GM20431 (cell line): ENCODE data around the gene OCRL.

Experiments used
- in situ Hi-C: fragments of 300-500 bp; cut with MseI, MboI; formaldehyde crosslinking; loops from one replicate; pipeline ENCODE4 v1.15.0; 2020; ENCODE audit warnings: low sequenced_read_pairs; ENCODE audit not compliant: unreplicated experiment

The OCRL gene

GRCh38 chrX:129577473-129577872, 37.4 kb downstream of the OCRL start:
- in situ Hi-C loops: no loop called here

- in situ Hi-C loops: no loop called here
Measured at GRCh38 chrX:129577877-129578276, 37.8 kb downstream of the OCRL start.

- in situ Hi-C loops: no loop called here
Measured at GRCh38 chrX:129581904-129582303, 41.8 kb downstream of the OCRL start.

- in situ Hi-C loops: no loop called here
Measured at GRCh38 chrX:129585167-129585566, 45.1 kb downstream of the OCRL start.

GRCh38 chrX:129585691-129586090, 45.6 kb downstream of the OCRL start:
- in situ Hi-C loops: no loop called here

GRCh38 chrX:129586446-129586845, 46.4 kb downstream of the OCRL start:
- in situ Hi-C loops: no loop called here

GRCh38 chrX:129590596-129590995, 50.5 kb downstream of the OCRL start:
- in situ Hi-C loops: no loop called here

- in situ Hi-C loops: no loop called here
Measured at GRCh38 chrX:129593137-129593536, 53.1 kb downstream of the OCRL start.

- in situ Hi-C loops: no loop called here
Measured at GRCh38 chrX:129594781-129595180, 54.7 kb downstream of the OCRL start.

- in situ Hi-C loops: no loop called here
Measured at GRCh38 chrX:129596077-129596476, 56.0 kb downstream of the OCRL start.

GRCh38 chrX:129597905-129598304, 57.8 kb downstream of the OCRL start:
- in situ Hi-C loops: no loop called here

GRCh38 chrX:129599499-129599898, 59.4 kb downstream of the OCRL start:
- in situ Hi-C loops: no loop called here

- in situ Hi-C loops: loop anchor here (25.0 kb wide), 1 partner anchor 437 kb away; no protein-coding TSS in a partner anchor
Measured at GRCh38 chrX:129599996-129600395, 59.9 kb downstream of the OCRL start.

GRCh38 chrX:129600981-129601424, 60.9 kb downstream of the OCRL start:
- in situ Hi-C loops: loop anchor here (25.0 kb wide), 1 partner anchor 436 kb away; no protein-coding TSS in a partner anchor

- in situ Hi-C loops: loop anchor here (25.0 kb wide), 1 partner anchor 430 kb away; no protein-coding TSS in a partner anchor
Measured at GRCh38 chrX:129606918-129607317, 66.9 kb downstream of the OCRL start.

GRCh38 chrX:129608496-129608895, 68.4 kb downstream of the OCRL start:
- in situ Hi-C loops: loop anchor here (25.0 kb wide), 1 partner anchor 429 kb away; no protein-coding TSS in a partner anchor

- in situ Hi-C loops: loop anchor here (25.0 kb wide), 1 partner anchor 428 kb away; no protein-coding TSS in a partner anchor
Measured at GRCh38 chrX:129609395-129609794, 69.3 kb downstream of the OCRL start.

GRCh38 chrX:129612396-129612795, 72.3 kb downstream of the OCRL start:
- in situ Hi-C loops: loop anchor here (25.0 kb wide), 1 partner anchor 425 kb away; no protein-coding TSS in a partner anchor

- in situ Hi-C loops: loop anchor here (25.0 kb wide), 1 partner anchor 424 kb away; no protein-coding TSS in a partner anchor
Measured at GRCh38 chrX:129613596-129613995, 73.5 kb downstream of the OCRL start.

- in situ Hi-C loops: loop anchor here (25.0 kb wide), 1 partner anchor 423 kb away; no protein-coding TSS in a partner anchor
Measured at GRCh38 chrX:129614481-129615255, 74.6 kb downstream of the OCRL start.

GRCh38 chrX:129617420-129617819, 77.4 kb downstream of the OCRL start:
- in situ Hi-C loops: loop anchor here (25.0 kb wide), 1 partner anchor 420 kb away; no protein-coding TSS in a partner anchor
